ENCODE data around the gene PLPP6.

Gene PLPP6

DNA sequence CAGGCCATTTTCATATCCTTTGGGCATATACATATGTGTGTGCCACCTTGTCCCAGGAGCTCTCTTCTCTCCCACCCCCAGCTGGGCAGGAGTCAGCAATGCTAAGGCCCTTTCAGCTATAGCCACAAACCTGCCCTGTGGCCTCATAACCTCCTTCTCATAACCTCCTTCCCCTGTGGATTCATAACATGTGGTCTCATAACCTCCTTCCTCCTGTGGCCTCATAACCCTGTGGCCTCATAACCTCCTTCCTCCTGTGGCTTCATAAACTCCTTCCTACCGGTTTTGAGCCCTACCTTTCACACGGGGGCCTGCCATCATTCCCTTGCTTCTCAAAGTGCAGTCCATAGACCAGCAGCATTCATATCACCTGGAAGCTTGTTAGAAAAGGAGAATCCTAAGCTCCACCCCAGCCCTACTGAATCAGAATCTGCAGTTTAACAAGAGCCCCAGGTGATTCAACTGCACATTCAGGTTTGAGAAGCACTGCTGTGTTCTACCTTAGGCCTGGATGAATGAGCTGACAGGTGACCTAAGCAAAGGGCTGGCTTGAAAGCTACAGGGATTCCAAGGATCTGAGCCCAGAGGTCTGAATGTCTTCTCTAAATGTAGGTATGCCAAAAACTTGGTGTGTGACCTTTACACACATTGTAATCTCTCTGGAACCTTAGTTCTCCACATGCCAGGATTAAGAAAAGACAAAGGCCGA, 41.9 kb upstream of the PLPP6 start:
- TF ChIP-seq, protein P1, sequence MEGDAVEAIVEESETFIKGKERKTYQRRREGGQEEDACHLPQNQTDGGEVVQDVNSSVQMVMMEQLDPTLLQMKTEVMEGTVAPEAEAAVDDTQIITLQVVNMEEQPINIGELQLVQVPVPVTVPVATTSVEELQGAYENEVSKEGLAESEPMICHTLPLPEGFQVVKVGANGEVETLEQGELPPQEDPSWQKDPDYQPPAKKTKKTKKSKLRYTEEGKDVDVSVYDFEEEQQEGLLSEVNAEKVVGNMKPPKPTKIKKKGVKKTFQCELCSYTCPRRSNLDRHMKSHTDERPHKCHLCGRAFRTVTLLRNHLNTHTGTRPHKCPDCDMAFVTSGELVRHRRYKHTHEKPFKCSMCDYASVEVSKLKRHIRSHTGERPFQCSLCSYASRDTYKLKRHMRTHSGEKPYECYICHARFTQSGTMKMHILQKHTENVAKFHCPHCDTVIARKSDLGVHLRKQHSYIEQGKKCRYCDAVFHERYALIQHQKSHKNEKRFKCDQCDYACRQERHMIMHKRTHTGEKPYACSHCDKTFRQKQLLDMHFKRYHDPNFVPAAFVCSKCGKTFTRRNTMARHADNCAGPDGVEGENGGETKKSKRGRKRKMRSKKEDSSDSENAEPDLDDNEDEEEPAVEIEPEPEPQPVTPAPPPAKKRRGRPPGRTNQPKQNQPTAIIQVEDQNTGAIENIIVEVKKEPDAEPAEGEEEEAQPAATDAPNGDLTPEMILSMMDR (conservative IDR thresholded peaks at IDR 0.05; ENCODE audit: low read depth, low read length) = no peak
- no peak for DNase-seq (ENCODE audit: low read depth)
- H3K4me3 ChIP-seq (ENCODE audit: low read depth, low read length) = no peak overlapping the region

DNA sequence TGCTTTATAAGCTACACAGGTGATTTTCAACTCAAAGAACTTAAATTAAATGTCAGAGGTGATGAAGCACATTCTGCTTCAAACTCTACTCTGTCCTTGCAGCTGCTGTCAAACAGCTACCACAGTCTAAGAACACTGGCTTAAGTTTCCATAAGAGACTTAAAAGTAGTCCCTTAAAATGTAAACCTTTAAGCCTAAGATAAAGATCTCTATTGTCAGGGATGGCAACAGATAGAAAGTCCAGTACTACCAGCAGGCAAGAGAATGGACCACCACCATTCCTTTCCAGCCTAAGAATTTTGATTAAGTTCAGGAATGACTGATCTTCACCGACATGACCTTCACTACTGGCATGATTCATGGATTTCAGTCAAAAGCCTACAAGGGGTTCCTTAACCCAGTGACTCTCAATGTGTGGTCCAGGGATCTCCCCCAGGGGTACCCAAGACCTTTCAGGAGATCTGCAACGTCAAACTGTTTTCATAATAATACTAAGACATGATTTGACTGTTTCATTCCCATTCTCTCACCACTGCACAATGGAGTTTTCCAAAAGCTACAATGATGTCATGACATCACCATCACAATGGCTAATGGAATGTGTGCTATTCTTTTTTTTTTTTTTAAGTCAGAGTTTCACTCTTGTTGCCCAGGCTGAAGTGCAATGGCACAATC, 41.1 kb upstream of the PLPP6 start:
- no peak overlapping the region for H3K4me3 ChIP-seq (ENCODE audit: low read depth, low read length)
- peak; percentile 37 for DNase-seq (ENCODE audit: low read depth)
- TF ChIP-seq, protein P1 (conservative IDR thresholded peaks at IDR 0.05; ENCODE audit: low read depth, low read length) = no peak

DNA sequence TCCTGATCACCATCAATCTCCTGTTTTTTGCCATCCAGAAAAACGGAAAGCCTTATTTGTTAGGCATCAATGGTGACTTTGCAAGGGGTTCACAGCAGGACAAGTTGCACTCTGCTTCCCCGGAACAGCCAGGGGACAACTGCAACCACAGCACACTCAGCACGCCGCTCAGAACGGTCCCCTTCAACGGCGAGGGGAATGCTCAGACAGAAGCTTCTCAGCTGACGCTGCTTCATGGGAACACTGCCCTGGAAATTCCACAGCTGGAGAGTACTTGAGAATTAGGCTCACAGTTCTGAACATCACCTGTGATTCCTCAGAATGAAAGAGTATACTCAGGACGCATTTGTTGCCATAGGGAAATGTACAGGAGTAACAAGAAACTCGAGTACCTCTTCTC, 40.1 kb upstream of the PLPP6 start:
- no peak for DNase-seq (ENCODE audit: low read depth)
- TF ChIP-seq, protein P1 (conservative IDR thresholded peaks at IDR 0.05; ENCODE audit: low read depth, low read length) = no peak
- no peak overlapping the region for H3K4me3 ChIP-seq (ENCODE audit: low read depth, low read length)

DNA sequence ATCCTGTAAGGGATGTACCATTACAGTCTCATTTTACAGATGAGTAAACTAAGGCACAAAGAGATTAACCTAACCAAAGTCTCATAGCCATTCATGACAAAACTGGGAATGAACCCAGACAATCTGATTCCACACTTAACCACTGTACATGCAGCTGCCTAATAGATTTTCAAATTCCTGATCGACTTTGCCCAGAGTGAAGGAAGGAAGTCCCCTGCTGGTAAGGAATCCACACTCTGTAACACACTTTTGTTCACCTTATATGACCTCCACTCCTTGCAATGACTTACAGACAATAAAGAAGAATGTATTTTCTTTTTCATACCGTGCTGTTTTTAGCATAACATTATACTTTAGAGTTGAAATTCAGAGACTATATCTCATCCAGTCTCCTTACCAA, 31.3 kb upstream of the PLPP6 start:
- DNase-seq (ENCODE audit: low read depth) = peak; percentile 81

DNA sequence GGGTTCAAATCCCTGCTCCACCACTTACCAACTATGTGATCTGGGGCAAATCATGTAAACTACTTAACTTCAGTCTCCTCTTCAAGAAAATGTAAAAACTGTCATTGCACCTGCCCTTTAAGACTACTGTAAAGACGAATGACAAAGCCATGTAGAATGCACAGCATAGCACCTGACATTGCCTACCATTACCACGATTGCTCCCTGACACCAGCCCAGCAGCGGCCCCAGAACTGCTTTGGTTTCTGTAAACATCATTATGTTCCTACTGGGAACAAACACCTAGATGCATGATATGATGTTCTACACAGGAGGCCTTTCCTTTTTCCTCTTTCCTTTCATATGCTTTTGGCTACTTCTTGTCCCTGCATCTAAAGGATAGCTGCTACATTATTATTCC, 23.1 kb upstream of the PLPP6 start:
- no peak overlapping the region for H3K4me3 ChIP-seq (ENCODE audit: low read depth, low read length)
- peak; percentile 10 for DNase-seq (ENCODE audit: low read depth)
- TF ChIP-seq, protein P1 (conservative IDR thresholded peaks at IDR 0.05; ENCODE audit: low read depth, low read length) = no peak

More for the DNA sequence above, 31.3 kb upstream of the PLPP6 start:
- TF ChIP-seq, protein P1 (conservative IDR thresholded peaks at IDR 0.05; ENCODE audit: low read depth, low read length) = peak; percentile 44
- no peak overlapping the region for H3K4me3 ChIP-seq (ENCODE audit: low read depth, low read length)

DNA sequence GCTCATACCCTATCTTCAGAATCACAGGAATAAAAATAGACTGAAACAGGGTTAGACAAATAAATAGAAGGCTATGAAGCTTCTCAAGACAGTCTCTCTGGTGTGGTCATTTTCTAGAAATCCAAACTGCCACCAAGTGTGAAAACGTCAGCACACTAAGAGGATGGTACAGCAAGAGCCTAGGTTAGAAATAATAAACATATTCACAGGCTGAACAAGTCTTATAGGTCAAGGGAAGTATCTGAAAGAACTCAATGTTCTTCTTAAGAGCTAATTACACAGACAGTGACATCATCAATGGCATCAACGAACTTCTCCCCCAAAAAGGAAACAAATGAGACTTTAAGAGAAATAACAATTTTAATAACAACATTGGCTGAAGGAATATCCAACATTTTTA, 22.7 kb upstream of the PLPP6 start:
- peak; percentile 71 for DNase-seq (ENCODE audit: low read depth)
- TF ChIP-seq, protein P1 (conservative IDR thresholded peaks at IDR 0.05; ENCODE audit: low read depth, low read length) = no peak
- no peak overlapping the region for H3K4me3 ChIP-seq (ENCODE audit: low read depth, low read length)

DNA sequence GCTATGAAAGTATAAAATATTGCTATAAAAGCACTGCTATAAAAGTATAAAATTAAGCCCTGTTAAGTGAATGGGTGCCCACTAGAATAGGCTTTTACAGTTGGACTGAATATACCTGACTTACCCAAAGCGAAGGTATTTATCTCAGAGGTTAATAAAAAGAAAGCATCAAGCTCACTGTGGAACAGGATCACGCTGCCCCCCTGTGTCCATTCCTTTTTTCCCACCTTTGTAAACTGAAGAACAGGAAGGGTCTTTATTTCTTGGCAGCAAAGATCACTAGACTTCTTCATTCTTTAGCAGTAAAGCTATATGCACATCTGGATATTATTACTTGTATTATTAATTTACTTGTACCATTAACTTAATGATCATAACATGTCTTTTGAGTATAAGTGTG, 22.1 kb upstream of the PLPP6 start:
- TF ChIP-seq, protein P1 (conservative IDR thresholded peaks at IDR 0.05; ENCODE audit: low read depth, low read length) = peak; percentile 77
- H3K4me3 ChIP-seq (ENCODE audit: low read depth, low read length) = no peak overlapping the region
- DNase-seq (ENCODE audit: low read depth) = peak; percentile 68
